Keratinocyte (primary cell): ENCODE data around the gene PPARA.

Experiments used
- CTCF ChIP-seq, 3 experiments: IDR thresholded peaks in 1 of 3; conservative IDR thresholded peaks in 1 of 3; optimal IDR thresholded peaks in 1 of 3; 2 replicates in 2 of 3; 3 replicates in 1 of 3; pipeline versions ENCODE3 to v1.5.1; 2011; ENCODE audit warnings: low read length in 3 of 3, mild to moderate bottlenecking in 3 of 3, moderate library complexity in 2 of 3, control low read depth in 1 of 3, inconsistent platforms in 1 of 3; ENCODE audit not compliant: insufficient read depth in 2 of 3; ENCODE audit errors: extremely low read depth in 1 of 3
- EZH2 ChIP-seq: IDR thresholded peaks from one replicate; pipeline ENCODE4 v1.6.1; 2012; ENCODE audit warnings: inconsistent platforms, mild to moderate bottlenecking, low read length, moderate library complexity

DNA sequence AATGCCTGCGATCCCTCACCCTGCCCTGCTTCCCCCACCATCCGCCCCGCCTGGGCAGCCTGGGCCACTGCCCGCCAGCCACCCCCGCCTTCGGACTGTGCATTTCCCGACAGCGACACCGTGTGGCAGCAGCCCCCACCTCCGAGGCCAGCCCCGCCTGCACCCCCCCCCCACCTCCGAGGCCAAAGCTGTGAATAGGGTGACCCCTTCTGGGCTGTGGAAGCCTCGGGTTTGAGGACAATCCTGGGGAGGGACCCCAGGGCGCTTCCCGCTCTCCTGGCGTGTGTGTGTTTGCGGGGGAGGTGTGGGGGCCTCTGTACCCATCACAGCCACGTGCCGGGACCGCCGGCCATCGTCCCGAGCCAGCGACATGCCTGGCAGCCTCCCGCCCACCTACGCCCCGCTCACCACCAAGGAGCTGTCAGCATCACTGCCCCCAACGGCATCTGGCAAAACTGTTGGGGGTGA is 33.8 kb upstream of the PPARA start:
- peak; percentile 34 to 96 (median 78) for TF ChIP-seq CTCF (optimal IDR thresholded peaks at IDR 0.05 in 1 of 3, IDR thresholded peaks at IDR 0.05 in 1 of 3, conservative IDR thresholded peaks at IDR 0.05 in 1 of 3; ENCODE audit: extremely low read depth in 1 of 3, insufficient read depth in 2 of 3, low read length in 3 of 3)
- no peak for TF ChIP-seq EZH2
